HG02759 (cell line): ENCODE results near the gene KLHL1.

Experiments
- ATAC-seq: cut with Tn5 transposase; IDR thresholded peaks from one replicate; pipeline ENCODE4 v1.9.1; 2021; ENCODE audit warnings: mild to moderate bottlenecking, moderate library complexity; ENCODE audit not compliant: unreplicated experiment

The KLHL1 gene

DNA sequence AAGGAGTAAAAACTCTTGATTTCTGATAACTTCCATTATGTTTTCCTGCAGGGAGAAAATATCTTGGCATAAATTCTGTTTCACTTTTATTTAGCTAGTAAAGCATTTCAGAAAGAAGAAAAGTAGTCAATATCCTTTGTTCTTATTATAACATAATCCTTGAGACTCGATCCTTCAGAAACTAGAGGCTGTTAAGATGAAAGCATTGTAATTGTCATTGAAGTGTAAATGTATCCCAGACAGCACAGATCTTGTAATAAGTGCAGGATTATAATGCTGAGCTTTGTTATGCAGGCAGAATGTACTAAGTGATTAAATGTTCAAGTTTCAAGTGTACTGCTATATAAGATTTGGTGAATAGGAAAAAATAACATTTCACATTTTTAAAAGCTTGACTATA is 225.8 kb downstream of the KLHL1 start:
- ATAC-seq: no peak

DNA sequence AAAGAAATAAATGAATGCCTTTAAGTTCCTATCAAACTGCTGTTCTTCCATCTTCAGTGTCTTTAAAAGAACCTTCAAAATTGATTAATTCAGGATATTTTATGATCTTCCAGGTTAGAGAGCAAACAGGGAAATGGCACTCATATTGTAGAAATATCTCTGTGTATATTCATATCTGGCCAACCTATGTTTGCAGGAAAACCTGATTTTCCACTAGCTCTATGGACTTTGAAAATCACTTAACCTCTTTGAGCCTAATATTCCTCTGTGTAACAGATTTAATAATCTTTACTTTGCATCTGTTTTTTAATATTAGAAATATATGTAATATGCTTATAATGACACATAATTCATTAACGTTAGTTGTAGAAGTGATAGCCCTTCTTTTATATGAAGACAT is 228.3 kb downstream of the KLHL1 start:
- no peak for ATAC-seq

DNA sequence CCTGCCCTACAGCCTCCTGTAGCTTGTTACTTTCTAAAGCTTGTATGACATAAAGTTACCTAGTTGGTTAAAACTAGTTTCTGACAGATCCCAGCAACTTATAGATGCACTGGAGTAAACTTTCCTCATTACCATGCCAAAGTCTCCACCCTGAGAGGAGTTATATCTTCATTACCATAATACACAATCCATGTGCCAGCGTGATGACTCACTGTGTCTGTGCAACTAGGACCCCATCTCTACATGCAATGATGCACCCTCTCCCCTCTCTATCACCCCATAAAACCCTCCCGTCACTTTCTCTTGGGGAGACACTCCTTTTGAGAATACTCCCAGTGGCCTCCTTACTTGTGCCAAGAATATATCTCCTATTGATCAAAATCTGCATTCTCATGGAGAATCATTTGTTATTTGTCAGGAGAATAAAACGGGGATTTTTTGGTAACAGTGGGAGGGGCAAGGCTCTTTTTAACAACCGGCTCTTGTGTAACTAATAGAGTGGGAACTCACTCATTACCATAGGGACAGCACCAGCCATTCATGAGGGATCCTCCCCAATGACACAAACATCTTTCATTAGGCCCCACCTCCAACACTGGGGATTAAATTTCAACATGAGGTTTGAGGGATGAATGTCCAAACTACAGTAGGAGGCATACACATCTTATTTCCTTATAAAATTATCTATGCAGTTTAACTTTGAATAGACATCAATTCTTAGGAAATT is 235.8 kb downstream of the KLHL1 start:
- no peak for ATAC-seq

DNA sequence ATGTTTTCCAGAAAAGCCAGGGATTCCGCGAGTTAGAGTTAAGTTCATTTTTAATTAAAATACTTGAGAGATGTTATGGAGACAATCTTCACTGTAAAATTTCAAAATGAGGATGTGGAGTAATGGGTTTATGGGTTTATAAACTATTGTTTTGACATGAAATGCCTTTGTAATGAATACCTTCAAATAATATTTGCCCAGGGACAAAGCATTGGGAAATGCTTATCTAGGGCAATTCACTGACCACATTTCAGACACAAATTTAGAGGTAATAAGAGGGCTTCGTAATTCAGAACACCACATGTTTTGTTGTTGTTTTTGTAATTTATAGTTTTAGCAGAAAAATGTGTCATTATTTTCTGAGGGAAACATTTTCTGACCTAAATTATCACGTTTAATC is 241.7 kb downstream of the KLHL1 start:
- no peak for ATAC-seq

DNA sequence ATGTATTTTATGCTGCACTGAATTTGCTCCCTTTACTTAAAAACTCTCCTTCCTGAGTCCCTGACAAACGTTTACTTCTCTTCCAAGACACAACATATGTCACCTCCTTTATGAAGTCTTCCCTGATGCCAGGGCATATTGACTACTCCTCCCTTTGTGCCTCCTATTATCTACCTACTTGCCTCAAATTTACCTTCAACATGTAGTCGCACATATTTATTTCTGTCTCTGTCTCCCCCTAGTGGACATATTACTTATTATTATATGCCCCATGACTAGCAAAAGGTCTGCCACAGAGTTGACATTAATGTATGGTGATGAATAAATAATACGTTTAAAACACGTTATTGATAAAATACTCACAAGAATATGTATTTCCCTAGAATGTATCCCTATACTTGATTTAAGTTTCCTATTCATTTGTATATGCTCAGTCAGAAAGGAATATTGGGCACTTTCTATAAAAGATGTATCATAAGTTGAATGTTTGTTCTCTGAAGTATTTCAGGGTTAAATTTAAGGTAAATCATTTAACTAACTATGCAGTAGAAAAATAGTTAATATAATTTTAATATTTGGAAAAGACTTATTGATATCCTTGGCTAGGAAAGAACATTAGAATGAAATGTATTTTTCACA is 250.9 kb downstream of the KLHL1 start:
- peak; percentile 86 for ATAC-seq

DNA sequence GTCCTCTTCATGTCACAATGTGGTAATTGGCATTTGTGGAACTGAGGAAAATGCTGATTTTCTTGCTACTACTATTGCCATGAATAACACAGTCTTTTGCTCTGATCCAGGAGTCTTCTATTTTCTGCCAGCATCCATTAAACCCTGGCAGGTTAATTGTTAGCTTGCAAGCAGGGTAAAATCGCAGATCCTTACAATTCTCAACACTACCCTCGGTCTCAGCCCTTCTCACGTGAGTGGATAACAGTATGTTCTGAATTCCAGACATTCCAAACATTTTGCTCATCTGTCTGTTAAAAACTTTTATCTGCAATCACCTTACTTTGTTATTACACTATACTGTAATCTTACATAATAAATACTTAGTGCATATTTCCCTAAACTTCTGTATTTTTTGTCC is 251.9 kb downstream of the KLHL1 start:
- ATAC-seq: no peak

DNA sequence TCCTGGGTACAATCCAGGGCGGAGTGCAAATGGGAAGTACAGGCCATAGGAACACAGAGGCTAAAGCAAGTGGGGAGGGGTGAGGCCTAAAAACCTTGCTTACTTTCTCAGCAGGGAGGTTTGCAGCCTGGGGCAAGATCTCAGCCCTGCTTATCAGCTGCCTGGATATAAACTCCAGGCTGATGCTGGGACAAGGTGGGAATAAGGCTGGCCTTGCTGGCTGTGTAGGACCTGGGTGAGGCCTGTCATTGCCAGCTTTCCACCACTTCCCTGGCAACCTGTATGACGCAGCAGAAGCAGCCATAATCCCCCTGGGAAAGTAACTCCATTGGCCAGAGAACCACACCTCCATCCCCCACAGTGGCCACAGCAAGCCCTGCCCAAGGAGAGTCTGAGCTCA is 279.7 kb downstream of the KLHL1 start:
- no peak for ATAC-seq

DNA sequence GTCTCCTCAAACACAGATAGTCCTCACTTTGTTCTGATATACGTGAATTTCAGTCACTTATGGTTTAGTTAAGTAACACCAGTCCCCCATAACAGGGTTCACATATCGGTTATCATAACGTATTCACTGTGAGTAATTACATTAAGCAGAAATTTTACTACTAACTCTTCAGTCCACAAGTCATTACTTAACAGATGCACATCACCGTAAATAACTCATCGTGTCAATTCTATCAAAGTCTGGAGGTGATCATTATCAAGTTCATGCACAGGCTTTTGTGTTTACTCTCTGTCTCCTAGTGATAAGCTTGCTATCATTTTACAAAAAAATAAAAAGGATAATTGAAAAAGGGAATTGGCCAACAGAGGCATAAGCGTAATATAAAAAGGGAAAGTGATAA is 288.1 kb downstream of the KLHL1 start:
- ATAC-seq: no peak

DNA sequence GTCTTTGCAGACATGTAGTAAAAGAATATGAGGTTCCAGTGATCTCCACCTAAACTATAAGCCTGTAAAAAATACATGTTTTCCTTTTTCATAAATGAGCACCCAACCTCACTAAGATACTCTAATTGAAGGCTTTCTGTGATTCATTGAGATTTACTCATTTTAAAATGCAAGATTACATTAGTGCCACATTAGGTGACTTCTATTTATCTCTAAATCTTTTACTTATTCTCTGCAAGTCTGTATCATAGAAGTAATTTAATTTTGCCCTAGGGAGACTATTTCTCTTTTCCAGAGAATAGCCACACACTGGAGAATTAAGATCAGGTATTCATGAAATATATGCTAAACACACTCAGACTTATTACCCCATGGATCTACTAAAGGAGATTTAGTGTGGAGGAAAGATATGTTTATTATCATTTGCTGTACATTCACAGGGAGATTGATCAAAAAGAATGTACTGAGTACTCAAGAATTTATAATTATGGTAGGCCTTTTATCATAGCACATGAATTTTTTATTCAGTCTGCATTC is 290.9 kb downstream of the KLHL1 start:
- ATAC-seq: no peak

DNA sequence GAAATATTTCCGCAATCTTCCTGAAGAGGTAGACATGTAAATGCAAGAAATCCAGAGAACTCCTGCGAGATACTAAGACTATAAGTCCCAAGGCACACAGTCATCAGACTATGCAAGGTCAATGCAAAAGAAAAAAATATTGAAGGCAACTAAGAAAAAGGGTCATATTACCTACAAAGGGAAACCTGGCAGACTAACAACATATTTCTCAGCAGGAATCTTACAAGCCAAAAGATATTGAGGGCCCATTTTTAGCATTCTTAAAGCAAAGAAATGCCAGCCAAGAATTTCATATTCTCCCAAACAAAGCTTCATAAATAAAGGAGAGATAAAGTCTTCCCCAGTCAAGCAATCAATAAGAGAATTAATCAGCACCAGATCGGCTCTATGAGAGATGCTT is 299.1 kb downstream of the KLHL1 start:
- ATAC-seq: no peak

DNA sequence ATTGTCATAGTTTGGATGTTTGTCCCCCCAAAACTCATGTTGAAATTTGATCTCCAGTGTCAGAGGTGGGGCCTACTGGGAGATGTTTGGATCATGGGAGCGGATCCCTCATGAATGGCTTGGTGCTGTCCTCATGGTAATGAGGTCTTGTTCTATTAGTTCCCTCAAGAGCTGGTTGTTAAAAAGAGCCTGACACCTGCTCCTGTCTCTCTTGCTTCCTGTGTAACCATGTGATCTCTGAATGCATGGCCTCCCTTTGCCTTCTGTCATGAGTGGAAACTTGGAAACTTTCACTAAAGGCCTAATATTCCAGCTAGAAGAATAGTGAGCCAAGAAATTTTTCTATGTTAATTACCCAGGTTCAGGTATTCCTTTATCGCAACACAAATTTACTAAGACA is 312.0 kb downstream of the KLHL1 start:
- no peak for ATAC-seq

DNA sequence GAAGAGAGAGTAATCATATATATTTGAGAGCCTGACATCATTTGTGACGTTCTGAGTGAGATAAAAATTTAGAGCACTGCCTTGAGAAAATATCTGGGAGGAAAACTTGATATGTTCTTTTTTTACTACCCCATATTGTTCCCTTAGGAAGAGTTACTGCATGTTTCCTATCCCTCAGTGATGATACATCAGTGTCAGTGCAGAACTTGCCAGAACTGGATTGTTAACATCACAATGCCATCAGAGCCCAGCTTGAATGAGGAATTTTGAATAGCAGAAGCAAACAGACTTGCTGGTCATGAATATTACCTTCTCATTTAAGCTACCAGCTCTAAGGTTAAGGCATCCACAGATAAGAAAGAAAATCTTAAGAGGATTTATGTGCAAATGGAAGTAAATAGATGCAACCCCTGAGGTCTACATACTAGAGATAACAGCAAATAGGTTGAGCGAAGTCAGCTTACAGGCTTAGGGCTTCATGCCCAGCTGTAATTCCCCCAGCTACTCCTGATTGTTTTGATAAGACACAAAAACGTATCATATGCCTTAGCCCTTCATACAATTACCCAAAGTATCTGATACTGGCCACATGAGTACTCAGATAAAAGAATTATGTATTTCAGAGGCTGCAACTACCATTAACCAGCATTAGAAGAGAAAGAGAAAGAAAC is 314.3 kb downstream of the KLHL1 start:
- no peak for ATAC-seq

DNA sequence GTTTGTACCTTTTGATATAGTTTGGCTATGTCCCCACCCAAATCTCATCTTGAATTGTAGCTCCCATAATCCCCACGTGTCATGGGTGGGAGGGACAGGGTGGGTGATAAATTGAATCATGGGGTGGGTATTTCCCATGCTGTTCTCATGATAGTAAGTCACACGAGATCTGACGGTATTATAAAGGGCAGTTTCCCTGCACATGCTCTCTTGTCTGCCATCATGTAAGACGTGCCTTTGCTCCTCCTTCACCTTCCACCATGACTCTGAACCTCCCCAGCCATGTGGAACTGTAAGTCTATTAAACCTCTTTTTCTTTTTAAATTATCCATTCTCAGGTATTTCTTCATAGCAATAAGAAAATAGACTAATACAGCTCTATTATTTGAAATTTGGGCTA is 331.3 kb downstream of the KLHL1 start:
- ATAC-seq: no peak

DNA sequence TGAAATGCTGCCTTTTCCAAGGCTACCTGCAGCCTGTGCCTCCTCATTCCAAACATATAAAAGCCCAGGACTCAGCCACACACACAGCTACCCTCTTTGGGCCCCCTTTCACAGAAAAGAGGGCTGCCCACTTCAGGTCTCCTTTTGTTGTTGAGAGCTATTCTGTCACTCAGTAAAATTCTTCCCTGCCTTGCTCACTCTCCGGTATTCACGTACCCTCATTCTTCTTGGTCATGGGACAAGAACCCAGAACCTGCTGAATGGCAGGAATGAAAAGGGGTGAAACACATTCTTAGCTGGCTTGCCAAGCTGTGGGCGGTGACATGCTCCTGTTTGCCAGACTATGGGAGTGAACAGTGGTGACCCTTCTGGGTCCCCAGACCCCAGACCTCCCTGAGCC is 338.6 kb downstream of the KLHL1 start:
- ATAC-seq: no peak

DNA sequence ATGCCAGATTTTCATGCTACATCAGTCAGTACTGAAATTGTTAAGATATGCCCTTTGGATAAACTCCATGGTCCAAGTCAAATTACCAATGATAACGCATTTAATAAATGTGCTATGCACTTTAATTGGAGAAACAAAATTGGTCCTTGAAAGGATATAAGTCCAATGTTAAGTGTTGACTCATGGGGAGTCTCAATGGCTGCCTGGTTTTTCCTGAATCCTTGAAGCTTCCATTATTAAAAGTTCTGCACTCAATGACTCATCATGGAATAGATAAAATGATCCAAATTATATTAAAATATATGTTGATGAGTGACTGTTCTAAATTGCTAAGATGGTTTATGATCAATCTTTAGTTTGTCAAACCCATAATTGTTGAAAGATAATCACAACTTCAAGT is 346.7 kb downstream of the KLHL1 start:
- ATAC-seq: no peak

DNA sequence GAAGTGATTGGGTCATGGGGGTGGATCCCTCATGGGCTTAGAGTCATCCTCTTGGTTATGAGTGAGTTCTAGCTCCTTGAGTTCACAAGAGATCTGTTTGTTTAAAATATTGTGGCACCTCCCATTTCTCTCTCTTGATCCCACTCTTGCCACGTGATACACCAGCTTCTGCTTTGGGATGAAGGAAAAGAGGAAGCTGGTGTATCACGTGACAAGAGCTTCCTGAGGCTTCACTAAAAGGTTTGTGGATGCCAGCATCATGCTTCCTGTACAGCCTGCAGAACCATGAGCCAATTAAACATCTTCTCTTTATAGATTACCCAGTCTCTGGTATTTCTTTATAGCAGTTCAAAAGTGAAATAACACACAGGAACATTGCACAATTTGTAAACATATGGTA is 353.2 kb downstream of the KLHL1 start:
- no peak for ATAC-seq

DNA sequence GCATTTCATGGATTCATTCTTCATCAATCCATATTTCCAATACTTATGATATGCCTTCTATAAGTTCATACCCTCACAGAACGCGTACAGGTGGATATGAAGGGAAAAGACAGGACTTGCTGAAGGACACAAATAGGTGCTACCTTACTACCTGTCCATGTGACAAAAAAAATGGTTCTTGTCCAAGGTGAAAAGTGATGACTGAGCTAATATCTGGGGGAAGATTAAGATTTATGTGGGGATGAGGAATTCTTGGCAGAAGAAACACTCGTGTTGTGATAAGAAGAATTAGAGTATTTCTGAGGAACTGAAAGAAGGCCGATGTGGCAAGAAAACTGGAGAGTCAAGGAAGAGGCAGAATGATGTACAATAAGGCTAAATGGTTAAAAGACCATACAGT is 357.0 kb downstream of the KLHL1 start:
- ATAC-seq: no peak

DNA sequence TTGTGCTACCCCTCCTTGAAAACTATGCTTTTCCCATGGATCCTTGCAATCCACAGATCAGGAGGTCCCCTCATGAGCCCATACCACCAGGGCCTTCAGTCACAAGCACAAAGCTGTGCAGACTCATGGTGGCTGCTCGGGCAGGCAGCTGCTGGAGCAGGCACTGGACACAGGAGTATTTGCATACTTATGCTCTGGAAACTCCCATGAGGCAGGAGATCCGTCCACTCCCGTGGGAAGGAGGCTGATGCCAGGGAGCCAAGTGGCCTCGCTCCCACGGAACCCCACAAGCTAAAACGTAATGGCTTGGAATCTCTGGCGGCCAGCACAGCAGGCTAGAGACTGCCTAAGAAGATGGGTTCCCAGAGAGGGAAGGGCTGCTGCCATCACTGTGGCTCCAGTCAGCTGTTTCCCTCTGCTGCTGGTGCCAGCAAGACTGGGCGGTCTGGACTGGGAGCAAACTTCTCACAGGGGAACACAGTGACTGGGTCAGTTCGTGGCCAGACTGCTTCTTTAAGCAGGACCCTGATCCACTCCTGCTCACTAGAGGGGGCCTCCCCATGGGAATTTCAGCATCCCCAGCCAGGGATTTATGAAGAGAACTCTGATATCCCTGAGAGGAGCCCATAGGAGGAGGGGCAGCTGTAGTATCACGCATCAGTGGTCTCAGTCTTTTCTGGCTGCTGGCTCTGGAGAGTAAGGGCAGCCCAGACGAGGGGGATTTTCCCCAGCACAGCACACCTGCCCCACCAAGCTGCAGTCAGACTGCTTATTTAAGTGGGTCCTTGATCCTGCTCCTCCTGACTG is 370.9 kb downstream of the KLHL1 start:
- ATAC-seq: no peak

DNA sequence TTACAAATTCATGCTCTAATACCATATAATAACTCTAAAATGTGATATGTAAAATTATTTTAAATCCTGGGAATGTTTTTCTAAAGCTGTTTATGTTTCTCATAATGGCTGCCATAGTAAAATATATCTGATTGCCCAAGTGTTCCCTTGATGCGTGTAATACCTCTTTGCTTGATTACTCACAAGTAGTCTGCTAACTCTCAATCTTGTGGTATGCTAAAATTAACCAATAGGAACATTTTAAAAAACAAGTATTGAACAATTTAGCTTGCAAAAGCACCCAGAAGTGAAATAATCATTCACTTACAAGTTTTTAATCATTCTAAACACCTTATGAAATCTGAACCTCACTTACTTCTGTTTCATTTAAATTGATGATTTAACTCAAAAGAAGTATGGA is 386.6 kb downstream of the KLHL1 start:
- ATAC-seq: no peak

DNA sequence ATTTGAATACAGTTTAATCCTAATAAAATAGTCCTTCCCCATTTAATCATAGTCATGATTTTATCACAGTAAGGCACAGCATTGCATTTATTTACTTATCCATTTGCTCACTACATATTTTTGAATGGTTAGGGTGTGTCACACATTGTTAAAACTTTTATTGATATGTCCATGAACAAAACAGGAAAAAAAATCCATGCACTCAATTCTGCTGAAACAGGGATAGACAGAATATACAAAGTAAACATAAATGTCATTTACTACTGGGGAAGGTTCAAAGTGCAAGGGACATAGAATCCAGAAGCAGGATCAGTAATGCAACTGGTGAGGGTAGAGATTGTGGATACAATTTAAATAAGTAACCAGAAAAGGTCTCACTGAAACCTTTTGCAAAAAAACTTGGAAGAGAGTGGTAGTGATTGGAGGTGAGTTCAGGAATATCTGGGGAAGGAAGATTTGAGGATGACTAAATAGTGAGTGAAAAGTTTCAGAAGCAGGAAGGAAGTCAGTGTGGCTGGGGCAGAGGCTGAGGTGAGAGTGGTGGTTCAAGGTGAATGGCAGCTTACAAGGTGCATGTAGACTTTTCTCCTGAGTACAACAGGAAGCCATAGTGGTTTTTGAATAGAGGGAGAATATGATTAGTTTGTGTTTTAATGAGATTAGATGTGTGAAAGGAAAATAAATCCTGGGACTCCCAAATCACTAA is 387.8 kb downstream of the KLHL1 start:
- ATAC-seq: no peak

DNA sequence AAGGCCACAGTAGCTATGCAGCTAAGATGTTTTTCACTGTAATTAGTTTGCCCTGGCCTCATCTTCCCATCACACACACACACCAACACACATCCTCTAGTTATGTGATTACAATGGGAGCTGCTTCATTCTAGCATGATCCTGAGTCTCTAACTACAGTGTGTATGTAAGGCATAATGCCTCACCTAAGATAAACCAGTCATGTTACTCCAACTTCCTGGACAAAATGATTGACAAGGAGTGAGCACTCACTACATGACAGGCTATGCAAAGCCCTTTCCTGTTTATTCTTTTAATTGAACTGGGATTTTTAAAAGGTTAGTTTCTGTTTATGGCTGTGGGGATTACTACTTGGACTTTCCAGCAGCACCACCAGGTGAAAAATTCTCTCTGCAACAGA is 401.4 kb downstream of the KLHL1 start:
- no peak for ATAC-seq
